Neural cell (in vitro differentiated cells): Measurements from ENCODE around the gene MXD4. TPM values are rescaled to one million over a fixed set of nuclear protein-coding genes. Genes with fewer than 3 reads are reported as not detected.

ENCODE experiments used
- H2AFZ ChIP-seq: fragments of 200-600, 300-800 bp; sonication (generic), shearing (Covaris generic); 2 replicates; pipeline ENCODE4 v1.6.0; 2014; ENCODE audit warnings: low read depth, mild to moderate bottlenecking, antibody characterized with exemption, low read length, moderate library complexity
- H3F3A ChIP-seq: fragments of 200-600 bp; shearing (Covaris generic); 2 replicates; pipeline ENCODE4 v1.6.1; 2016; ENCODE audit warnings: mild to moderate bottlenecking, moderate library complexity, mixed read lengths, antibody characterized with exemption, low read length; ENCODE audit not compliant: insufficient read depth, poor library complexity, severe bottlenecking
- H3K27ac ChIP-seq: fragments of 200-600, 300-800 bp; sonication (generic), shearing (Covaris generic); 2 replicates; pipeline ENCODE4 v1.5.1; 2014; ENCODE audit warnings: mild to moderate bottlenecking, low read length, moderate library complexity
- H3K27me3 ChIP-seq: fragments of 300-800, 200-600 bp; sonication (generic), shearing (Covaris generic); 2 replicates; pipeline ENCODE4 v1.6.0; 2014; ENCODE audit warnings: mild to moderate bottlenecking, low read depth, low read length, moderate library complexity; ENCODE audit not compliant: insufficient read depth
- H3K36me3 ChIP-seq: fragments of 300-800, 200-600 bp; sonication (generic), shearing (Covaris generic); 2 replicates; pipeline ENCODE4 v1.5.1; 2014; ENCODE audit warnings: mild to moderate bottlenecking, antibody characterized with exemption, low read length, moderate library complexity; ENCODE audit not compliant: insufficient read depth
- H3K4me2 ChIP-seq: fragments of 300-800, 200-600 bp; sonication (generic), shearing (Covaris generic); 2 replicates; pipeline ENCODE4 v1.6.0; 2014; ENCODE audit warnings: mild to moderate bottlenecking, low read length
- H3K4me3 ChIP-seq: fragments of 300-800, 200-600 bp; sonication (generic), shearing (Covaris generic); 2 replicates; pipeline ENCODE4 v1.5.1; 2014; ENCODE audit warnings: mild to moderate bottlenecking, low read length, moderate library complexity
- H3K79me2 ChIP-seq: fragments of 200-600 bp; shearing (Covaris generic); replicated peaks from 2 replicates; pipeline ENCODE4 v1.6.0; 2014; ENCODE audit warnings: mild to moderate bottlenecking, low read length, moderate library complexity; ENCODE audit not compliant: insufficient read depth
- H3K9ac ChIP-seq: fragments of 300-800, 200-600 bp; sonication (generic), shearing (Covaris generic); 2 replicates; pipeline ENCODE4 v1.6.1; 2016; ENCODE audit warnings: mild to moderate bottlenecking, low read length, mixed read lengths
- H3K9me2 ChIP-seq: fragments of 200-600 bp; shearing (Covaris generic); 2 replicates; pipeline ENCODE4 v1.6.1; 2016; ENCODE audit warnings: mild to moderate bottlenecking, low read length, mixed read lengths; ENCODE audit not compliant: insufficient read depth
- H3K9me3 ChIP-seq: fragments of 200-600, 300-800 bp; sonication (generic), shearing (Covaris generic); 2 replicates; pipeline ENCODE4 v1.6.1; 2016; ENCODE audit warnings: mild to moderate bottlenecking, mixed run types, low read length, moderate library complexity, mixed read lengths
- H4K20me1 ChIP-seq: fragments of 200-600 bp; shearing (Covaris generic); 2 replicates; pipeline ENCODE4 v1.6.1; 2016; ENCODE audit warnings: mild to moderate bottlenecking, mixed run types; ENCODE audit not compliant: insufficient read depth
- CTCF ChIP-seq: fragments of 450-650 bp; IDR thresholded peaks from 2 replicates; pipeline ENCODE4 v1.5.1; 2014; ENCODE audit warnings: antibody characterized with exemption, mild to moderate bottlenecking, moderate library complexity; ENCODE audit not compliant: poor library complexity, severe bottlenecking
- EP300 ChIP-seq: fragments of 450-650 bp; conservative IDR thresholded peaks from 2 replicates; pipeline ENCODE4 v1.6.1; 2014; ENCODE audit warnings: antibody characterized with exemption, mild to moderate bottlenecking, moderate library complexity; ENCODE audit not compliant: poor library complexity, severe bottlenecking
- EZH2 ChIP-seq: fragments of 200-600, 300-800 bp; shearing (Covaris generic), sonication (generic); IDR thresholded peaks from 2 replicates; pipeline ENCODE4 v1.6.1; 2014; ENCODE audit warnings: antibody characterized with exemption, low read length, borderline replicate concordance, mild to moderate bottlenecking; ENCODE audit not compliant: insufficient read depth, poor library complexity, severe bottlenecking
- MXI1 ChIP-seq: fragments of 450-650 bp; conservative IDR thresholded peaks from 2 replicates; pipeline ENCODE4 v1.6.1; 2014; ENCODE audit warnings: antibody characterized with exemption, mild to moderate bottlenecking; ENCODE audit not compliant: poor library complexity, severe bottlenecking
- POLR2AphosphoS5 ChIP-seq: IDR thresholded peaks from 2 replicates; pipeline ENCODE4 v1.6.1; 2012
- RAD21 ChIP-seq: fragments of 450-650 bp; conservative IDR thresholded peaks from 2 replicates; pipeline ENCODE4 v1.6.1; 2014; ENCODE audit warnings: antibody characterized with exemption, mild to moderate bottlenecking, moderate library complexity
- REST ChIP-seq: IDR thresholded peaks from 2 replicates; pipeline ENCODE4 v1.6.1; 2012; ENCODE audit warnings: borderline replicate concordance
- SMC3 ChIP-seq: fragments of 450-650 bp; conservative IDR thresholded peaks from 2 replicates; pipeline ENCODE4 v1.6.1; 2014; ENCODE audit warnings: antibody characterized with exemption, mild to moderate bottlenecking, moderate library complexity; ENCODE audit not compliant: poor library complexity
- TAF1 ChIP-seq: IDR thresholded peaks from 2 replicates; pipeline ENCODE4 v1.6.1; 2012; ENCODE audit warnings: low read depth
- polyA plus RNA-seq: library from polyadenylated mRNA; depleted of rRNA; stranded (reverse); fragments of >200 nt; gene quantifications from 2 replicates; pipeline ENCODE4 v1.2.3, GENCODE V29; 2014

The MXD4 gene
- polyA plus RNA-seq, 1 donor from 2014 or later: 58.4 TPM

- no peak for TF ChIP-seq EP300
- TF ChIP-seq POLR2AphosphoS5: no peak
- TF ChIP-seq REST: no peak
- TF ChIP-seq MXI1: no peak
- TF ChIP-seq RAD21: no peak
- TF ChIP-seq CTCF: no peak
- no peak for TF ChIP-seq EZH2
- no peak for TF ChIP-seq TAF1
- TF ChIP-seq SMC3: no peak
- no peak overlapping the region for H3K9ac ChIP-seq
- H3K4me3 ChIP-seq: no peak overlapping the region
Observed at GRCh38 chr4:2290974-2291704, 29.2 kb upstream of the MXD4 start.

GRCh38 chr4:2290488-2290887 lies 28.6 kb upstream of the MXD4 start:
- no peak for TF ChIP-seq REST
- TF ChIP-seq RAD21: no peak
- no peak for TF ChIP-seq CTCF
- no peak for TF ChIP-seq MXI1
- TF ChIP-seq POLR2AphosphoS5: no peak
- no peak for TF ChIP-seq EZH2
- TF ChIP-seq SMC3: no peak
- no peak for TF ChIP-seq EP300
- no peak for TF ChIP-seq TAF1
- Histone ChIP-seq H3K27ac (no peak overlapping the region), H3K79me2 (no peaks in the 10 kb centered on the region), H3F3A (no peaks in the 10 kb centered on the region), H3K36me3 (no peaks in the 10 kb centered on the region), H4K20me1 (no peaks in the 10 kb centered on the region), H3K9ac (no peak overlapping the region), H3K9me2 (no peaks in the 10 kb centered on the region), H2AFZ (no peak overlapping the region), H3K4me2 (no peak overlapping the region), H3K27me3 (no peaks in the 10 kb centered on the region), H3K9me3 (no peaks in the 10 kb centered on the region), H3K4me3 (no peak overlapping the region)

More at GRCh38 chr4:2290974-2291704, 29.2 kb upstream of the MXD4 start:
- Histone ChIP-seq H3K27ac (no peak overlapping the region), H3K27me3 (no peaks in the 10 kb centered on the region), H2AFZ (no peak overlapping the region), H3K4me2 (no peak overlapping the region), H3K9me3 (no peaks in the 10 kb centered on the region), H3K79me2 (no peaks in the 10 kb centered on the region), H4K20me1 (no peaks in the 10 kb centered on the region), H3K9me2 (no peaks in the 10 kb centered on the region), H3K36me3 (no peaks in the 10 kb centered on the region), H3F3A (no peaks in the 10 kb centered on the region)
